ENCODE data around the gene AQP2.

The AQP2 gene

GRCh38 chr12:49950273-49951251 is at the start of gene AQP2:
Gene AQP2 (plus strand): TSS chr12:49950737. CDS start chr12:49950831, 94 bp downstream.
- DNase-seq, result no peak

- no peak for DNase-seq
Measured at GRCh38 chr12:49901026-49901425, 49.5 kb upstream of the AQP2 start.

- no peak for DNase-seq
Measured at GRCh38 chr12:49901986-49902385, 48.6 kb upstream of the AQP2 start.

GRCh38 chr12:49902399-49903350 is 47.9 kb upstream of the AQP2 start:
- no peak for DNase-seq

- no peak for DNase-seq
Measured at GRCh38 chr12:49903351-49903699, 47.2 kb upstream of the AQP2 start.

- DNase-seq, result peak; percentile 10 to 59
Measured at GRCh38 chr12:49903700-49904423, 46.7 kb upstream of the AQP2 start, which contains the start of gene FAIM2. Gene FAIM2 (minus strand): TSS chr12:49903900. CDS start chr12:49903792, 108 bp downstream.

- no peak for DNase-seq
Measured at GRCh38 chr12:49904601-49905000, 45.9 kb upstream of the AQP2 start.

- DNase-seq, result no peak
Measured at GRCh38 chr12:49905718-49906314, 44.7 kb upstream of the AQP2 start.

- no peak for DNase-seq
Measured at GRCh38 chr12:49907352-49907751, 43.2 kb upstream of the AQP2 start.

GRCh38 chr12:49909356-49909755 is 41.2 kb upstream of the AQP2 start:
- DNase-seq, result no peak

GRCh38 chr12:49909826-49910225 is 40.7 kb upstream of the AQP2 start:
- peak; percentile 65 to 96 for DNase-seq

- no peak for DNase-seq
Measured at GRCh38 chr12:49910331-49911212, 40.0 kb upstream of the AQP2 start.

- no peak for DNase-seq
Measured at GRCh38 chr12:49911213-49911605, 39.3 kb upstream of the AQP2 start.

GRCh38 chr12:49912345-49913255 is 37.9 kb upstream of the AQP2 start:
- no peak for DNase-seq

- DNase-seq, result no peak
Measured at GRCh38 chr12:49916129-49916919, 34.2 kb upstream of the AQP2 start.

- DNase-seq, result no peak
Measured at GRCh38 chr12:49917166-49917787, 33.3 kb upstream of the AQP2 start.

- no peak for DNase-seq
Measured at GRCh38 chr12:49917788-49918173, 32.8 kb upstream of the AQP2 start.

- peak; percentile 61 to 70 for DNase-seq
Measured at GRCh38 chr12:49920241-49920914, 30.2 kb upstream of the AQP2 start.
